Measurements from ENCODE around the gene JAML.

The JAML gene, protein sequence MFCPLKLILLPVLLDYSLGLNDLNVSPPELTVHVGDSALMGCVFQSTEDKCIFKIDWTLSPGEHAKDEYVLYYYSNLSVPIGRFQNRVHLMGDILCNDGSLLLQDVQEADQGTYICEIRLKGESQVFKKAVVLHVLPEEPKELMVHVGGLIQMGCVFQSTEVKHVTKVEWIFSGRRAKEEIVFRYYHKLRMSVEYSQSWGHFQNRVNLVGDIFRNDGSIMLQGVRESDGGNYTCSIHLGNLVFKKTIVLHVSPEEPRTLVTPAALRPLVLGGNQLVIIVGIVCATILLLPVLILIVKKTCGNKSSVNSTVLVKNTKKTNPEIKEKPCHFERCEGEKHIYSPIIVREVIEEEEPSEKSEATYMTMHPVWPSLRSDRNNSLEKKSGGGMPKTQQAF

DNA sequence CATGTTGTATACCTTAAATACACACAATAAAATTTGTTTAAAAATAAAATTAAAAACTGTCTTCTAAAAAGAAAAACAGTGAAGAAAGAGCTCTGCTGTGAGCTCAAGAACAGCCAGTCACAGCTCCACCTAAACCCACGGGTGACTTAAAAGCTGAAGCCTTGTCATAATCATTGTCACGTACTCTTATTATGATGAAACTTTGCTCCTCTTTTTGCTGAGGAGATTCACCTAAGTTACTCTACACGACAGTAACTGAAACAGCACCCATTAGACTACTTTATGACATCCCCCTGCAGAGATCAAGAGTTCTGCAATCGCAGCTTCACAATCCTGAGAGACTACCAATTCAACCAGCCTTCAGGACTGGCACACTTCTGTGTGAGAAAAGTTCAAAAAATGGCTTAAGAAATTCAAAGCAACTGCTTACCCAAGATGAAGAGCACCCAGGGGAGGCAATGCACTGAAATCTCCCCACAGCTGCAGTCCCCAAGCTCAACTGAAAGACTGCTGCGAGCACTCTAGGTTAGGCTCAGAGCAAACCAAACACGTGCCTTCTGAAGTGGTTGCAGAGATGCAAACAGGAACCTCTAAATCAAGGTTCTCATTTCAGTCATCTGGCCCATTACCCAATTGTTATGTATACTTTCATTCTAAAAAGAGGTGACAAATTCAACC lies at the start of gene JAML:
Gene JAML, minus strand, starts transcription at position 501 of the 678 bp plus-strand sequence. CDS start 10,145 bp downstream, outside the sequence.
- no peak for DNase-seq

DNA sequence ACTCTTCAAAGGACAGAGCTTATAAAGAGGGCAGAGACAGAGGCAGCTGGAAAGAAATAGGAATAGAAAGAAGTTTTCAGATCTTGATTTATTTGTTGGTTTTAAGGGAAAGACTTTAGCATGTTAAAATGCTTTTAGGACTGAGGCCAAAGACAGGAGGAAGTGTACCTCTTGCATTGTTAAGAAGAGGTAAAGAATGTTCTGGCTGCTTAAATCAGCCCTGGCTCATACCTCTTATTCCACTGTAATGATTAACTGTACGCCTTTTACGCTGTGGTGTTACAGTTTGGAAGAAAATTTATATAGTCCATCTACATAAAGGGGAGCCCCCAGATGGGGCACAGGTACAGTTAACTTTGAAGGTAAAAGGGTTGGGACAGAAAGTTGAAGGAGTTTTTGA lies 49.4 kb upstream of the JAML start:
- no peak for DNase-seq

DNA sequence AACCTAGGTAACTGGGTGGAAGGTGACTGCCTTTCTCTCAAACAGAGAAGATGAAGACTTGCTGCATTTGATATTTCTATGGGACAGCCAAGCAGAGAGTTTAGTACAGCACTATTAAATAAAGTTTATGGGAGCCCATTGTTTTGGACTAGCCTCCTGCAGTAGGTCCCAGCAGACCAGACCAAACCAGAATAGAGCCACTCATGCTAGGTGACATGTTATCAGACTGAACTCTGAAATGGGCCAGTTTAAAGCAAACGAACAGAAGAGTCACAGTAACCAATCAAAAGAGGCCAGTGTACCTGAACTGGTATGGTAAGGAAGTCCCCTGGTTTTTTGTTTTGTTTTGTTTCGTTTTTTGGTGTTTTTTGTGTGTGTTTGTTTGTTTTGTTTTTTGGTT lies 47.2 kb upstream of the JAML start:
- DNase-seq: no peak

DNA sequence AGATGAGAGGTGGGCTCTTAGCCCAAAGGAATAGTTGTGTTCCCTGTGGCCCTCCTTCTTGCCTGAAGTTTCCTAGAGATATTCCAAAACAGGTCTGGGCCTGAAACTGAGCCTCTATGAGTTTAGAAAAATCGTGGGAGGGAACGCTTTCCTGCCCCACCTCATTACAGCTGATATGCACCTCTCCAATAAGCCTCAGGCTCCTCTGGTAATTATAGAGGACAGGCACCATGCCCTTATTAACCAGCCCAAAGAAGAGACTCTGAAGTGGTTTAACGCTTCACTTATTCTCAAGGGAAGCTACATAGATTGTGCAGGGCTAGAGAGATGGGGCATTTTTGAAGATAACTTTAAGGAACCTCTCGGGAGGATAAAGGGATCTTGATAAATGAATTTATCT lies 42.7 kb upstream of the JAML start:
- no peak for DNase-seq

DNA sequence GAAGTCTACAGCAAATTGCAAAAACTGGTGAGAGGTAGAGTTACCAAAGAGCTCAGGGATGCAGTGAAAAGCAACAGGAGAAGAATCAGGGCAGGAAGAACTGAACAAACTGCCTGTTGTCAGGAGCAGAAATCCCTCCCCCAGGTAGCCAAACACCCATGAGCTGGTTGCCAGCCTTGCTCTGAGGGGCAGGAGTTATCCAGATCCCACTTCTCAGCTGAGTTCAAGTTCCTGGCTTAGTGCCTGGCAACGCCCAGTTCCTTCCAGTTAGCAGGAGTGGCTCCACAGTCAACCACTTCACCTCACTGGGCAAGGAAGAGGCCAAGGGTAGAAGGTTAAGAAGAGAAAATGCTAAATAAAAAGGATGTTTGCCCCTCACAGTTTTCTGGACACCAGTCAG lies 41.1 kb upstream of the JAML start:
- DNase-seq: no peak

DNA sequence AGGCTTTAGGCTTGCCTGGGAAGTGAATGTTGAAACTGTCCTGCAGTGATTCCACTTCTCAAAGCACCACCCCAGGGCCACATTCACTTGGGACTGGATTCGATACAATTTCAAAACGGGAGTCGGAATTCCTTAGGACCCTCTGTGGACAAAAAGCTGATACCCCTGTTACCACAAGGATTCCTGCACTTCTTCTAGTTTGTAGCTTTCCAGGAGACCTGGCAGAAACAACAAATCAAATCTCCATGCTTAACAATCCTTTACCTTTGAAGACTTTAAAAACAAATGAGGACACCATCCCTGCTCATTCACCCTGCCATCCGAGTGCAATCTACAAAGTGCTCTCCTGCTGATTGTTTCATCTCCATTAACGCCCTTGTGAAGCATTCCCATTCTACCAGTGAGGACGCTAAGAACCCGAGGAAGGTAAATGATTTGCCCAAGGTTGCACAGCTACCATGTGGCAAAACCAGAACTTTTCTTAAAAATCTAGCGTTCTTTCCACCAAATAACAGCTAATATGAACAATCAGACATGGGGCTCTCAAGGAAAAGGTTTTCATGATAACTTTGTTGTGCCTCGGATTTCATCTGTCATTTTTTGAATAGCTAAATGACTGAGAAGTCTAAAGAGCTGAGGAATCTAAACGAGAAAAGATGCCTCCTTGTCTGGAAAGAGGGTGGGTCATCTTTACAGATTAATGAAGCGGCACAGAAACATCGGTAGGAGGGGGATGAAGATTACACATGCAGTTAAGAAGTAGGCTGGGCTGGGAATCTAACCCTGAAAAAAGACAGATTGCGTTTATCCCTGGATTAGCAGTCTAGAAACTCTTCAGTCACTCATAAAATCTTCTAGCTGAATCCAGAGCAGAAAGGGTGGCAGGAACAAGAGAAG lies 40.0 kb upstream of the JAML start:
- no peak for DNase-seq

DNA sequence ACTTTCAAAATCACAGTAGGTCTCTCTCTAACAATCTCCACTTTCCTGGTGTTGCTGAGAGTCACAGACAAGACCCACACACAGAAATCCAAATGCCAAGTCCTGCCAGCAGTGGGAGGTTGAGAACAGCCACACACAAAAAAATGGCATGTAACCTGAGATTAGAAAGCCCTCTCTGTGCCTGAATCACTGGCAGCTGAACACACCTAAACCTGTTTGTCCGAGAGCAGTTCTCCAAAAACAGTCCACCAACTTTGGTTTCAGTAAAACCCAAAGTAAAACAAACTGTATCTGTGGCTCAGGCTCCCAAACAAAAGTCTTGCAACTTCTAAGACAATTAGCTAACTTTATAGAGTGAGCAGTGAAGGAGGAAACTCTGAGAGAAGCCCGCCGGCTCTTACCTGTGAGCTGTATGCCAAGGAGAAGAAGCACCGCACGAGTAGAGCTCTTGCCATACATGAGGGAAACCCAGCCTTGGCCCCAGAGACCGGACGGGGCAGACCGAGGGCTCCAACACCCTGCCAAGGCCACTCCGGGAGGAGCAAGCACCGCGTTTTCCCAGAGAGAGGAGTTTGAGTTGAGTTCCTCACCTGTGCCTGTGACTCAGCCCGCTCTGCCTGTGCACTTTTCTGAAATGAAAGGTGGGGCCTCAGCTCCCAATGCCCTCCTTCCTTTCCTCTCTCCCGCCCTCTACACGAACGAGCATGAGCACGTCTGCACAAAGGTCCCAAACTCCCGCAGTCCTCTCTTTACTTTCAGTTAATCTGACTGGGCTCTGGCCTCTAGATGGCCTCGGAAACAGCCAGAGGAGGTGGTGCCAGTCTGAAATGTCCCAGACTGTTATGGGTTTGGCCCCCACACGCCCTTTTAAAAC lies 39.1 kb upstream of the JAML start, which contains the start of gene MPZL2:
Gene MPZL2, minus strand, starts transcription at position 603 of the 874 bp plus-strand sequence. Its CDS starts 144 bp downstream, at position 459.
- DNase-seq: no peak

DNA sequence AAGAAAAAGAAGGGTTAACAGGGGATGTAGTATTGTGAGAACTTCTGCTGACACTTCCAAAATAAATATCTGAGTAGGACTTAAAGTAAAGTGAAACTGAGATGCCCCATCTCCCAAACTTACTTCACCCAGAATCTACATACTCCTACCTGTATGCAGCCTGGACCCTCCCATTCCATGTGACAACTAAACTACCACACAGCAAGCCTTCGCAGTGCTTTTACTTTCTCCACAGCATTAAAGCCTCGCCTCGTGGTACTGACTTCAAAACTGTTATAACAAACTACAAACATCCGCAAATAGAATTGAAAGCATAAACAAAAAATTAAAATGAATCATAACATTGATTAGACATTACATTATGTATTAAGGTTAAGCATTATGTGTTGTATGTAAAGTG lies 38.3 kb upstream of the JAML start:
- no peak for DNase-seq

DNA sequence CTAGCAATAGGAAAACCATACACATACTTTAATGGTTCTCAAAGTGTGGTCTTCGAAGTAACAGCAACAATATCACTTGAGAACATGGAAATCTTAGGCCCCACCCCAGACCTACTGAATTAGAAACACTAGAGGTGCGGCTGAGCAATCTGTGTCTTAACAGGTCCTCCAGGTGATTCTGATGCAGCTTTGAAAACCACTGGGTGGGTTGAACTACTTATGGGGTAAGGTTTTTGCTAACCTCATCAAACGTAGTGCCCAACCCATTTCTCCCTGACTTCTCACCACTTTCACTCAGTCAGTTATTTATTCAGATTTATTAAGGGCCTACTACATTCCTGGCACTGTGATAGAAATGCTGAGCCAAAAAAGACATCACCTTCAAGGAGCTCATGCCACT lies 35.5 kb upstream of the JAML start:
- DNase-seq: no peak

DNA sequence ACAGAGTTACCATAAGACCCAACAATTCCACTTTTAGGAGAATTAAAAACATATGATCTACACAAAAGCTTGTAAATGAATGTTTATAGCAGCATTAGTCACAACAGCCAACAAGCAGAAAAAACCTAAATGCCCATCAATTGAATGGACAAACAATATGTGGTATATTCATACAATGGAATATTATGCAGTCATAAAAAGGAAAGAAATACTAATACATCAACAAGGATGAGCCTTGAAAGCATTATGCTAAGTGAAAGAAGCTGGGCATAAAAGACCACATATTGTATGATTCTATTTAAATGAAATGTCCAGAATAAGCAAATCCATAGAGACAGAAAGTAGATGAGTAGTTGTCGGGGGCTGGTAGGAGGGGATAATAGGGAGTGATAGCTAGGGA lies 34.3 kb upstream of the JAML start:
- no peak for DNase-seq

DNA sequence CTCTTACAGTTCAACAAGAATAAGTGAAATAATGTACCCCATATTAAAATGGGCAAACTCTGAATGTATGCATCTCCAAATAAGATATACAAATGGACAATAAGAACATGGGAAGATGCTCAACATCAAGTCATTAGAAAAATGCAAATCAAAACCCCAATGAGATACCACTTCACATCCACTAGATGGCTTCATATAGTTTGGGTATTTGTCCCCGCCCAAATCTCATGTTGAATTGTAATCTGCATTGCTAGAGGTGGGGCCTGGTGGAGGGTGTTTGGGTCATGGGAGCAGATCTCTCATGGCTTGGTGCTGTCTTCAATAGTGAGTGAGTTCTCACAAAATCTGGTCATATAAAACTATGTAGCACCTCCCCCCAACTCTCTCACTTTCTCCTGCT lies 33.6 kb upstream of the JAML start:
- no peak for DNase-seq

DNA sequence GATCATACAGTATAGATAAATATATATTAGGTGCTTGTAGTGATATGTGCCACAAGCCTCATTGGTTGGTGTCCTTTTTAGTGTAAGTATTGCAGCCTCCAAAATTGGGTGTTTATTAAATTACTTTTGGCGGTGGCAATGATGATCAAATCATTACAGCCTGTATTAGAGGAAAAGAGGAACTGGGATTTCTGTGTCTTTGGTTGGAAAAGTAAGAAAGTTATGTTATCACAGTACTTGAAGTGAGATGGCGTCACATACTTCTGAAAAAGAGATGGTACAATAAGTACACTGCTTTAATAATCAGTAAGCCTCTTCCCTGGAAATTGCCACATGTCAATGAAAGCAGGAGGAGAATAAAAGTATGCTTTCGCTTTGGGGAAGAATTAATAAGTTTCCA lies 27.9 kb upstream of the JAML start:
- no peak for DNase-seq

DNA sequence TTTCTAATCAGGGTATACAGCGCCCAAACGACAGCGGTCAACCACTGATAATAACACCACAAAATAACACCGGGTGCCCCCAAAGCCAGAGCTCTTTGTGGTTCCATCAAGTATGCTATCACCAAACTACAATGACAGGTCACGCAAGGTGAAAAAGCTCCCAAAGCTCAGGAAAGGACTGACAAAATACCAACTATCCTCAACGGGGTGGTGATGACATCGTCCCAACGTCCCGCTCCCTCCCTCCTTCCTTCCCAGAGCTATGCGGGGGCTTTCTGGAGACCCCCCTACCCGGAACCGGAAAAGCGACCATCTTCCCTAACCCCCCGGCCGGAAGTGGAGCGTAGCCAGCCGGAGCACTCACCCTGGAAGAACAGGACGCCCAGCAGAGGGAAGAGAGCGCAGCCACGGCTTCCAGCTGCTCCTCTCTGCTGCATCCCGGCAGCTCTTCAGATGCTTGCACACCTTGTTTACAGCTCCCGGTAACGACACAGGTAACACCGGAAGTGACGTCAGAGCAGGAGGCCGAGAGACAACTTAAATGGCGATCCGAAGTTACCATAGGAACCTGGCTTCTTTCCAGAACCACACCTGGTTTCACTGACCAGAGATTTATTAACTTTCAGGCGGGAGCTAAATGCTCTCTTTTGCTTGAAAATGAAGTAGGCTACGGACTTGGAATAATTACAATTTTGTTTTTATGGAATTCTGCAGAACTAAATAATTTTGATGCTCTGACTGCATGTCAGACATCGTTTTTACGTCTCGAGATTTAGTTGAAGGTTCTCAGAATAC lies 27.2 kb upstream of the JAML start, which contains the start of gene MPZL3:
Gene MPZL3, minus strand, starts transcription at position 508 of the 795 bp plus-strand sequence. Its CDS starts 71 bp downstream, at position 437.
- DNase-seq: peak; percentile 76

DNA sequence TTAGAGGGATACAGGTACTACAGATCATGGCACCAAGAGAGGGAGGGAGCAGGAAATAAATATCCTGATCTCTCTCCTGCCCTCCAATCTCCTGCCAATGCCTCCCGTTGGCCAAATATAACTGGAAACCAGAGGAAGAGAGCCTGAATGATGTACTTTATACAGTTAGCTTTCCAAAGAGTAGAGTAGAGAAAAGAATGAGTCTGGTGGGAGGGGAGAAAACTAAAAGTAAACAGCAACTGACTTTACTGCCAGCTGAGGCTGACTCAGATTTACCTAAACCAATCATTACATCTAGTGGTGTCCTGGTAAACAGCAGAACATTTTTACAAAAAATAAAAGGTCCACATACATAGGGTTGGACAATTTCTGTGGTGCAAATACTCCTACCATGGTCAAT lies 22.2 kb upstream of the JAML start:
- no peak for DNase-seq

DNA sequence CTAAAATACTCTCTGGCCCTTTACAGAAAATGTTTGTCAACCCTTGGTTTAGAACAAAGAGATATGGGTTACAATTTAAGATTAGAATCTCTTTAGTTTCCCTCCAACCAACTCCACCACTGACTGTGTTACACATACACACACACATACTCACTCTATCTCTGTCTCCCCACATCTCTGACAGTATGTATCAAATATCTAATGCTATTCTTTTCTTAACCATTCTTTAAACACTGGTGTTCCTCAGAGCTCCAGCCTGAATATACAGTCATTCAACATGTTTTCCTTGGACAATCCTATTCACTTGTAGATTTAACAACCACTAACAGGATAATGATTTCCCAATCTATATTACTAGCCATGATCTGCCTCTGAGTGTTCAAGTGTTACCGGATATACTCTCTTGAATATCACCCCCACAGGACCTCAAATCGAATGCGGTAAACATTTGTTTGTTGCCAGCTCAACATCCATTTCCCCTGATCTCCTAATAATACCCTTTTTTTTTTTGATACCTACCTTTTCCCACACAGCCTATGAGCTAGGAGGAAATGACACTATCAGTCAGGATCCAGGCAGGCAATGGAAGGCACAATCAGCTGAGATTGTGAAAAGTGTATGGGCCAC lies 21.2 kb upstream of the JAML start:
- DNase-seq: no peak

DNA sequence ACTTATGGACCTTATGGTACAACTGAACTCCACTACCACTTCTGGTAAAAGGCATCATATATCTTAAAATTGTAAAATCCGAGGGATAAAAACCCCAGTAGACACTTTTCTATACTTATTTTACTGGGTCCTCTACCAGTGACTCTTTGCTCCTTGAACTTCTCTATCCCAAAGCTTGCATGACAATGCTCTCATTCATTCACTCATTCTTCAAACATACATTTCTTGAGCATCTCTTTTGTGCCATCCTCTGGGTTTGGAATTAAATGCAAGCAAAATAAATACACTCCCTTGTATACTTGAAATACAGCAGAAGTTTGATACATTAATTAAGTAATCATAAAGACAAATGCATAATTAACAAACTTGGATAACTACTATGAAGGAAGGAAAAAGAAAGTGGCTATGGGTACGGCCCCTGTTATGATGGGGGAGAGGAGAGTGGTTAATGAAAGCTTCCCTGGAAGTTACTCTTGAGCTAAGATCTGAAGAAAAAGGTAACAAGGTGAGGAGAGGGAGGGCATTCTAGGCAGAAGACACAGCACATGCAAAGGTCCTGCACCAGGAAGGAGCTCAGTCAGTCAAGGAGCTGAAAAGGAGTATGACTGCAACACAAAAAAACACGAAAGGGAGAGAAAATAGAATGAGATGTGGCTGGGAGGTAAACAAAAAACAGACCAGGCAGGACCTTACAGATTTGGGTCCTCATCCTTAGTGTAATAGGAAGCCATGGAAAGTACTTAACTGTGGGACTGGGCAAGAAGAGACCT lies 19.4 kb upstream of the JAML start:
- DNase-seq: no peak

DNA sequence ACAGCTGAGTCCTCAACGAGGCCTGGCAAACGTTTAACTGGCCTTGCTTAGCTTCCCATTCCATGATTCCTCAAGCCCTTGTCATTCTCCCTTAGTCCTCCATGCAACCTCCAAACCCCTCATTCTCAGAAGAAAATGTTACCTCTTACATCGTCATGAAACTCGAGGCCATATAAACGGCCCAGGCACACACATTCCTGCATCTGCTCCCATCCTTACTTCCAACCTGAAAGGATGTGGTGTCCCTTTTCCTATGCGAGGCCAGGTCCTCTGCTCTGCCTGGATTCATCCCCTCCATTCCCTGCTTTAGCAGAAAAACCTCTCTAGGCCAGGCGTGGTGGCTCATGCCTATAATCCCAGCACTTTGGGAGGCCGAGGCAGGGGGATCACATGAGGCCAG lies 18.4 kb upstream of the JAML start:
- no peak for DNase-seq

DNA sequence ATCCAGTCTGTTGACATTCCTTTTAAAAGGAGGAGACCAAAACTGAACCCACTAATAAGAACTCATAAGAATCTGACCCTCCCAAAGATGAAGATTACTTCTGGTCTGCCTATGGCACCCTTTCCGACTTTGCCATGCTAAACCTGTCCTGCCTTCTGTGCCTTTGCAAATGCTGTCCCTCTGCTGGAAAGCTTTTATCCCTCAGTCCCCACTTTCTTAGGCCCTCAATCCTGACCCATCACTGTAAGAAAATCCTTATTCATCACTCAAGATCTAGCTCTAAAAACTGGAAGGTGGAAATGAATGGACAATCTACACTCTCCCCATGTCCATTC lies 16.9 kb upstream of the JAML start:
- no peak for DNase-seq

DNA sequence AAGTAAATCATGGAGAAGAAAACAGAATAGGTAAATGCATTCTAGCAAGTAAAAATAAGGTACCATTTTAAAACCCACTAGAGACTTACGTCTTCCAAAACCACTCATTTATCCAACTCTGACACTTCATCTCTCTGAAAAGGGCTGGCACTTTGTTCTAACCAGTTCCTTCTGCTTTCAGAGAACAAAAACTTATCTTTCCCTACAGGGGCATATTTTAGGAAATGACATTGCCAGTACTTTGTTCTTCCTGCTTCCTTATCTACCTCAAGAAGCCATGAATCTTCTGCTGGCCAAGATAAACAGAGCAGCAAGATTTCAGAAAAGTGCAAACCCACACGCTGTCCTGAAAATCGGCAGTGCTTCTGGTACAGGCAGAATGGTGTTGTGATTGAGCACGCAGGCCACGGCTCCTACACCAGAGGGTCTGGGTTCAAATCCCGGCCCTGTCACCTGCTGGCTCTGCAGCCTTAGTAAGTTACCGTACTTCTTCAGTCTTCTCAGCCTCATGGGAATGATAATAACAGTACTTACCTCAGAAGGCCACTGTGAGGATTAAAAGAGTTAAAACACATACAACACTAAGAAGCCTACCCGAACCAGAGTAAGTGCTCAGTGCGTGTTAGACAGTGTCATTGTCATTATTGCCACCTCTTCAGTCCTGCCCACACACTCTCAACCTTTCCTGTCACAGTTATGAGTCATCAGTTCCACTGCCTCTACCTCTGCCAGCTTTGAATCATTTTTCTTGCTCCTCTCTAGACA lies 16.4 kb upstream of the JAML start:
- no peak for DNase-seq
